Osteocyte (in vitro differentiated cells): ENCODE measurements around the gene SLC22A16. TPM values are rescaled to one million over a fixed set of nuclear protein-coding genes. Genes with fewer than 3 reads are reported as not detected.
"Not testable (repeated sequence)": the region's sequence is repeated elsewhere in the genome, so short reads cannot be mapped to it uniquely, and the experiment has no call there.

ENCODE experiments used
- DNase-seq: peaks from one replicate; pipeline ENCODE4 v3.0.0; 2021; ENCODE audit warnings: mixed read lengths; ENCODE audit not compliant: unreplicated experiment; ENCODE audit errors: extremely low spot score
- H3K27ac Mint-ChIP-seq: one replicate; pipeline ENCODE4 v1.8.0; 2021; ENCODE audit warnings: mild to moderate bottlenecking, mixed read lengths; ENCODE audit not compliant: unreplicated experiment
- H3K27me3 Mint-ChIP-seq: one replicate; pipeline ENCODE4 v1.8.0; 2021; ENCODE audit warnings: mixed read lengths; ENCODE audit not compliant: unreplicated experiment
- H3K36me3 Mint-ChIP-seq: one replicate; pipeline ENCODE4 v1.8.0; 2021; ENCODE audit warnings: mixed read lengths; ENCODE audit not compliant: unreplicated experiment
- H3K4me1 Mint-ChIP-seq: one replicate; pipeline ENCODE4 v1.8.0; 2021; ENCODE audit warnings: mixed read lengths; ENCODE audit not compliant: unreplicated experiment
- H3K4me3 Mint-ChIP-seq: one replicate; pipeline ENCODE4 v1.8.0; 2021; ENCODE audit warnings: mild to moderate bottlenecking, moderate library complexity, mixed read lengths; ENCODE audit not compliant: unreplicated experiment
- H3K9me3 Mint-ChIP-seq: one replicate; pipeline ENCODE4 v1.8.0; 2021; ENCODE audit warnings: mixed read lengths; ENCODE audit not compliant: unreplicated experiment
- total RNA-seq: library from RNA; stranded (reverse); gene quantifications from 2 replicates; pipeline ENCODE4 v1.2.1, GENCODE V29; 2021
- TF ChIP-seq, protein P1 (sequence below): fragments of 200-600 bp; sonication (generic); IDR thresholded peaks from 2 replicates; pipeline ENCODE4 v1.5.0; 2021; ENCODE audit warnings: antibody characterized with exemption, mild to moderate bottlenecking, moderate library complexity

Gene SLC22A16
- total RNA-seq, 1 donor from 2014 or later, result not detected

DNA sequence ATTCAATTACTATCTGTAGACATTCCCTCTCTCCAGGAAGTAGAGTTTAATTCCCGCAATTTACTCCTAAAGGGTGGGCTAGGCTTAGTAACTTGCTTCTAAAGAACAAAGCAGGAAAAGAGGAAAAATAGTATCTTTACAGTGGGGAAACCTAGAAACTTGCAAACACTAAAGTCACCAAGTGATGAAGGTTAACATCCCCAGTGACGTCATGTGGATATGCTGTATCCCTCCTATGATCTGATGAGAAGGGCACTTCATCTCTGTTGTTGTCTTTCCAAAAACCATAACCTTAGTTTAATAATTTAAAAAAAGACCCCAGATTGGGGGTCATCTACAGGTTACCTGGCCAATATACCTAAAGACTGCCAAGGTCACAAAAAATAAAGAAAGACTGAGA is 17.3 kb downstream of the SLC22A16 start:
- Mint-ChIP-seq H3K27me3 (peaks cover 11% of the 10 kb centered on the region), H3K9me3 (peaks cover 22% of the 10 kb centered on the region), H3K36me3 (no peaks in the 10 kb centered on the region), H3K27ac (no peak overlapping the region), H3K4me1 (no peaks in the 10 kb centered on the region), H3K4me3 (no peak overlapping the region)
- DNase-seq, result no peak
- TF ChIP-seq, protein P1, sequence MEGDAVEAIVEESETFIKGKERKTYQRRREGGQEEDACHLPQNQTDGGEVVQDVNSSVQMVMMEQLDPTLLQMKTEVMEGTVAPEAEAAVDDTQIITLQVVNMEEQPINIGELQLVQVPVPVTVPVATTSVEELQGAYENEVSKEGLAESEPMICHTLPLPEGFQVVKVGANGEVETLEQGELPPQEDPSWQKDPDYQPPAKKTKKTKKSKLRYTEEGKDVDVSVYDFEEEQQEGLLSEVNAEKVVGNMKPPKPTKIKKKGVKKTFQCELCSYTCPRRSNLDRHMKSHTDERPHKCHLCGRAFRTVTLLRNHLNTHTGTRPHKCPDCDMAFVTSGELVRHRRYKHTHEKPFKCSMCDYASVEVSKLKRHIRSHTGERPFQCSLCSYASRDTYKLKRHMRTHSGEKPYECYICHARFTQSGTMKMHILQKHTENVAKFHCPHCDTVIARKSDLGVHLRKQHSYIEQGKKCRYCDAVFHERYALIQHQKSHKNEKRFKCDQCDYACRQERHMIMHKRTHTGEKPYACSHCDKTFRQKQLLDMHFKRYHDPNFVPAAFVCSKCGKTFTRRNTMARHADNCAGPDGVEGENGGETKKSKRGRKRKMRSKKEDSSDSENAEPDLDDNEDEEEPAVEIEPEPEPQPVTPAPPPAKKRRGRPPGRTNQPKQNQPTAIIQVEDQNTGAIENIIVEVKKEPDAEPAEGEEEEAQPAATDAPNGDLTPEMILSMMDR, result no peak

DNA sequence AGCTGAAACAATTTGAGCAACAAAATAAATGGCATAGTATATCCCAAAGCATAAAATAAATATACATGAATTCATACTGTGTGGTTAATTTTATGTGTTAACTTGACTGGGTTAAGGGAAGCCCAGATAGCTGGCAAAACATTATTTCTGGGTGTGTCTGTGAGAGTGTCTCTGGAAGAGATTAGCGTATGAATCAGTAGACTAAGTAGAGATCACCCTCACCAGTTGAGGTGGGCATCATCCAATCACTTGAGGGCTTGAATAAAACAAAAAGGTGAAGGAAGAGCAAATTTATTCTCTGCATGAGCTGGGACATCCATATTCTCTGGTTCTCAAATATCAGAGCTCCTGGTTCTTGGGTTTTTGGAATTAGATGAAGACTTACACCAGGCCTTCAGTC is 17.9 kb downstream of the SLC22A16 start:
- DNase-seq, result no peak
- no peak overlapping the region for H3K4me3 Mint-ChIP-seq
- no peaks in the 10 kb centered on the region for H3K36me3 Mint-ChIP-seq
- H3K27ac Mint-ChIP-seq, result no peak overlapping the region
- H3K27me3 Mint-ChIP-seq, result peaks cover 10% of the 10 kb centered on the region
- TF ChIP-seq, protein P1, result no peak
- peaks cover 18% of the 10 kb centered on the region for H3K9me3 Mint-ChIP-seq
- no peaks in the 10 kb centered on the region for H3K4me1 Mint-ChIP-seq

DNA sequence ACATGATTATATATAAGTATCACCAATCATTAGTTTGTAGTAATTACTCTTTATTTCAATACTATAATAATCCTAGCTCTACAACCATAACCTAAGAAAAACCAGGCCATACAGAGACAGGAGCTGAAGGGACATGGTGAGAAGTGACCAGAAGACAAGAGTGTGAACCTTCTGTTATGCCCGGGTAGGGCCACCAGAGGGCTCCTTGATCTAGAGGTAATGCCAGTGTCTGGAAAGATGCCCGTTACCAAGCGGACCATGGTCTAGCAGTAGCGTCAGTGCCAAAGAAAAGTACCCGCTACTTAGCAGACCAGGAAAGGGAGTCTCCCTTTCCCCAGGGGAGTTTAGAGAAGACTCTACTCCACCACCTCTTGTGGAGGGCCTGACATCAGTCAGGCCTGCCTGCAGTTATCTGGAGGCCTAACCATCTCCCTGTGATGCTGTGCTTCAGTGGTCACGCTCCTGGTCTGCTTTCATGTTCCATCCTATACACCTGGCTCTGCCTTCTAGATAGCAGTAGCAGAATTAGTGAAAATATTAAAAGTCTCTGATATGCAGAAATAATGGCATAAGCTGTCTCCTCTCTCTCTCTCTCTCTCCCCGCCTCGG is 18.7 kb downstream of the SLC22A16 start:
- H3K27ac Mint-ChIP-seq, H3K4me1 Mint-ChIP-seq, DNase-seq, H3K36me3 Mint-ChIP-seq, H3K4me3 Mint-ChIP-seq: not testable (repeated sequence)
- H3K9me3 Mint-ChIP-seq, result peaks cover 11% of the 10 kb centered on the region
- TF ChIP-seq, protein P1, result peak; percentile 30
- peaks cover 17% of the 10 kb centered on the region for H3K27me3 Mint-ChIP-seq

DNA sequence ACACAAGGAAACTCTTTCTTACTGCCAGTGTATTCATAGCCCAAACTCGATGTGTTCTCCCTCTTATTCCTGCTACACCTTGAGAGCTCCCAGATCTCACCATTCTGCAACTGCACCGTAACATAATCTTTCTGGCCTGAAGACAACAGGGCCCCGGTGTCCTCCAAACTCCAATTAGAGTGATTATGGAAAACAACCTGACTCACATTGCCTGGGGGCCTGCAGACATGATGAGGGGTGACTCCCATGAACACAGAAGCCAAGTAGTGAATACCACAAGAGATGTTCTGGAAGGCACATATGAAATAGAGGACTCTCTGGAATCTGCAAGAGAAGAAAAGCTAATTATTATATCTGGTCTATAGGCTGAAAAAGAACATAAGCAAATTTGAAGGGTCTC is 19.7 kb downstream of the SLC22A16 start:
- TF ChIP-seq, protein P1, result no peak
- Mint-ChIP-seq H3K27ac (no peak overlapping the region), H3K4me3 (no peak overlapping the region), H3K4me1 (no peaks in the 10 kb centered on the region), H3K27me3 (peaks cover 23% of the 10 kb centered on the region), H3K36me3 (no peaks in the 10 kb centered on the region), H3K9me3 (peaks cover under 1% of the 10 kb centered on the region)
- DNase-seq, result no peak

DNA sequence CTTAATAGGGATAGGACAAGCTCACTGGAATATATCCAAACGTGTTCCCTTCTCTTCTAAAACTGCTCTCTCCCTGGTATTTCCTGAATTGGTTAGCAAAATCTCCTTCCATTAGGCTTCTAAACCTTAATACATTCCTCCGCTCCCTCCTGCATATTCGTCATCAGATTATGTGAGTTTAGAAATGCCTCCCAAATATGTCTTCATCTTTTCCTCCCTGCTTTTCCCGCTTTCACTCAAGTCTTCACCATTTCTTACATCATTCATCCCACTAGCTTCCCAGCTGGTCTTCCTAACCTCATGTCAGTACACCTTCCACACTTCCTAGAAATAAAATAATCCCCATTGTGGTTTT is 26.9 kb downstream of the SLC22A16 start:
- TF ChIP-seq, protein P1, result no peak
- Mint-ChIP-seq H3K27ac (no peak overlapping the region), H3K36me3 (no peaks in the 10 kb centered on the region), H3K27me3 (peaks cover 36% of the 10 kb centered on the region), H3K4me1 (no peaks in the 10 kb centered on the region), H3K4me3 (no peak overlapping the region), H3K9me3 (no peaks in the 10 kb centered on the region)
- no peak for DNase-seq
